Cardiac fibroblast (primary cell): ENCODE results near the gene BIRC7.

Source experiments
- DNase-seq, 2 donors: peaks; one replicate each; pipeline versions ENCODE4 v3.0.0 to v3.0.0-alpha.2; 2010; ENCODE audit warnings: low read depth in 2 of 2
- H3K4me3 ChIP-seq, 2 donors: replicated peaks in 1 of 2; 1 replicate in 1 of 2; 2 replicates in 1 of 2; pipeline ENCODE4 v1.5.1; 2011; ENCODE audit warnings: low read depth in 2 of 2, low read length in 2 of 2, mild to moderate bottlenecking in 2 of 2, moderate library complexity in 1 of 2
- TF ChIP-seq, protein P1 (sequence below): IDR thresholded peaks from one replicate; pipeline ENCODE4 v1.5.1; 2011; ENCODE audit warnings: low read depth, mild to moderate bottlenecking, low read length, inconsistent platforms

BIRC7 gene

DNA sequence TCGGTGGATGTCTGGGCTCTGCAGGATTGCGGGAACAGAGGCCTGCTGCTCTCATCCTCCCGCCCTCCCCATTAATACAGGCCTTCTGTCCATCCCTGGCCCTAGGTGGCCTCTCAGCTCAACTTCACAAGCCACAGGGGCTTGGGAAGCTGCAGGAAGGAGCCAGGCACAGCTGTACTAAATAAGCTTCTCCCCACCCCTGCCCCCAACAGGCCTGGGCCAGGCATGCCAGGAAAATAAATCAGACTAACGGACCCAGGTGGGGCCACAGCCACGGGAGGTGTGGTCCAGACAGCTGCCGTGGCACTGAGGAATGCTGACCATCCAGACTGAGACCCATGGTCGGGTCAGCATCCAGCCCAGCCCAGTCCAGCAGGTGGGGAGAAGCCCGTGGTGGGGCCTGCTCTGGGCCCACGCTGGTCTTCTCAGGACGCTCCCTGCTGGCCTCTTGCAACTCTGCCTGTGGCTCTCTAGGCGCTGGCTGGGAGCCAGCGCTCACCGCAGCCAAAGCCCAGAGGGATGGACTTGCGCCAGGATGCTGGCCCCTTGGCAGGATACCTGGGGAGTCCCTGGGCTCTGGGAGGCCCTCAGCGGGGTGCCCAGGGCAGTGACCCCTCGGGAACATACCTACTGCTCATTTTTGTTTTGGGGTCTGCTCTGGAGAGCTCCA is 11.2 kb upstream of the BIRC7 start:
- TF ChIP-seq, protein P1, sequence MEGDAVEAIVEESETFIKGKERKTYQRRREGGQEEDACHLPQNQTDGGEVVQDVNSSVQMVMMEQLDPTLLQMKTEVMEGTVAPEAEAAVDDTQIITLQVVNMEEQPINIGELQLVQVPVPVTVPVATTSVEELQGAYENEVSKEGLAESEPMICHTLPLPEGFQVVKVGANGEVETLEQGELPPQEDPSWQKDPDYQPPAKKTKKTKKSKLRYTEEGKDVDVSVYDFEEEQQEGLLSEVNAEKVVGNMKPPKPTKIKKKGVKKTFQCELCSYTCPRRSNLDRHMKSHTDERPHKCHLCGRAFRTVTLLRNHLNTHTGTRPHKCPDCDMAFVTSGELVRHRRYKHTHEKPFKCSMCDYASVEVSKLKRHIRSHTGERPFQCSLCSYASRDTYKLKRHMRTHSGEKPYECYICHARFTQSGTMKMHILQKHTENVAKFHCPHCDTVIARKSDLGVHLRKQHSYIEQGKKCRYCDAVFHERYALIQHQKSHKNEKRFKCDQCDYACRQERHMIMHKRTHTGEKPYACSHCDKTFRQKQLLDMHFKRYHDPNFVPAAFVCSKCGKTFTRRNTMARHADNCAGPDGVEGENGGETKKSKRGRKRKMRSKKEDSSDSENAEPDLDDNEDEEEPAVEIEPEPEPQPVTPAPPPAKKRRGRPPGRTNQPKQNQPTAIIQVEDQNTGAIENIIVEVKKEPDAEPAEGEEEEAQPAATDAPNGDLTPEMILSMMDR = peak; percentile 38
- H3K4me3 ChIP-seq = no peak overlapping the region
- DNase-seq = peak; percentile 58 to 71

- TF ChIP-seq, protein P1 = no peak
- DNase-seq = no peak
- H3K4me3 ChIP-seq = no peak overlapping the region
Measured at GRCh38 chr20:63225082-63225454, 10.6 kb upstream of the BIRC7 start.

DNA sequence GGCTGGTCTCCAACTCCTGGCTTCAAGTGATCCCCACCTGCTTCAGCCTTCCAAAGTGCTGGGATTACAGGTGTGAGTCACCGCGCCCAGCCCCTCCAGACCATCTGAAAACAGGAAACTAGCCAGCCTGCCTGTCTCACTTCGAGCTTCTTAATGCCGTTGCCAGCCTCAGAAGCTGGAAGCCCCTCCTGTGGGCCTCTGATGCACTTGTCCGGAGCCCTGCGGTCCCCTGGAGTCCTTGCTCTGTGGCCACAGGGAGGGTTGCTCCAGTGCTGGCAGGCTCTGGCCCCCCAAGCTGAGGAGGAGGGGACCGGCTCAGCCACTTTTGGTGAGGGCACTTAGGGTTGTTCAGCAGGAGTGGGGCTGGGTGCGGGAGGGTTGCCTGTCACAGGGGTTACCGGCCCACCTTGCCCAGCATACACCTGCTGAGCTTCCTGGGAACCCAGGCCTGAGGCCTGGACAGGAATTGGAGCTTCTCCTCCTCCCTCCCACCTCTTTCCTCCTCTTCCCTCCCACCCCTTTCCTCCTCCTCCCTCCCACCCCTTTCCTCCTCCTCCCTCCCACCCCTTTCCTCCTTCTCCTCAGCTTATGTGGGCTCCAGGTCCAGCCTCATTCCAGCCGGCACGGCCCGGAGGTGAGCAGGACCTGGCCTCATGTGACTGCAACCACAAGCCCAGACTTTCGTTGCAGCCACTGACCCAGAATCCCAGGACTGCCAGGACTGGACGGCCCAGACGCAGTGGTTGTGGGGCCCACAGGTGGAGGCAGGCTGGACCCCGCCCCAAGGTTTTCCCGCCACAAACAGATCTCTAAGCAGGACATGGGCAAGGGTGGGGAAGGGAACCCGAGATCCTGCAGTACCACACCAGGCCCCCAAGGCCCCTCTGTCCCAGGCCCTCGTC is 9.4 kb upstream of the BIRC7 start:
- DNase-seq = no peak
- no peak overlapping the region for H3K4me3 ChIP-seq
- TF ChIP-seq, protein P1 = no peak

- no peak overlapping the region for H3K4me3 ChIP-seq
- DNase-seq = no peak
Measured at GRCh38 chr20:63227260-63227659, 8.4 kb upstream of the BIRC7 start.

DNA sequence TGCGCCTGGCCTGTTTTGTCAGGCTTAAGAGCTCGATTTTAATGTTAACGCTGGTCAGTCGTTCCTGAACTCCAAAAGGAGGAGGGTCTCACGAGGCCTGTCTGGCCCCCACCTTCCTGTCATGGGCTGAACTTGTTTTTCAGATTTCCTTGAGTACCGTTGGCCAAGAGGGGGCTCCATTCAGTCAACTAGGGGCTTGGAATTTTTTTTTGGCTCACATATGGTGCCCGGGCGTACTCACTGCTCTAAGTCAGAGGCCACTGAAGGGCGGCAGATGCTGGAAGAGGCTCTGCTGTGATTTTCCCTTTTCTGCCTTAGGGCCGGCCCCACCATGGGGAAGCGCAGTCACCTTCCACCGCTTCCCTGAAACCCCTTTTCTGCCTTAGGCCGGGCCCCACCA is 6.9 kb upstream of the BIRC7 start:
- TF ChIP-seq, protein P1 = no peak

More at GRCh38 chr20:63227260-63227659, 8.4 kb upstream of the BIRC7 start:
- TF ChIP-seq, protein P1 = no peak

GRCh38 chr20:63230800-63231268 is 4.9 kb upstream of the BIRC7 start:
- peak; percentile 67 to 81 for DNase-seq

More for the DNA sequence above, 6.9 kb upstream of the BIRC7 start:
- H3K4me3 ChIP-seq = no peak overlapping the region
- no peak for DNase-seq

More at GRCh38 chr20:63230800-63231268, 4.9 kb upstream of the BIRC7 start:
- TF ChIP-seq, protein P1 = peak; percentile 78
- H3K4me3 ChIP-seq = no peak overlapping the region
